Retinal pigment epithelial cell (primary cell): ENCODE measurements around the gene CEBPE.
A peak's percentile ranks its signal among the peaks of the same experiment; 100 is the strongest.

ENCODE experiments used
- DNase-seq: peaks from one replicate; pipeline ENCODE4 v3.0.0-alpha.2; 2010; ENCODE audit warnings: low read depth
- H3K4me3 ChIP-seq: 2 replicates; pipeline ENCODE4 v1.5.1; 2011; ENCODE audit warnings: mild to moderate bottlenecking, low read length, control low read depth, moderate library complexity
- TF ChIP-seq, protein P1 (sequence below): conservative IDR thresholded peaks from 2 replicates; pipeline ENCODE4 v1.5.1; 2011; ENCODE audit warnings: low read depth, low read length, control low read depth, inconsistent platforms

Gene CEBPE

DNA sequence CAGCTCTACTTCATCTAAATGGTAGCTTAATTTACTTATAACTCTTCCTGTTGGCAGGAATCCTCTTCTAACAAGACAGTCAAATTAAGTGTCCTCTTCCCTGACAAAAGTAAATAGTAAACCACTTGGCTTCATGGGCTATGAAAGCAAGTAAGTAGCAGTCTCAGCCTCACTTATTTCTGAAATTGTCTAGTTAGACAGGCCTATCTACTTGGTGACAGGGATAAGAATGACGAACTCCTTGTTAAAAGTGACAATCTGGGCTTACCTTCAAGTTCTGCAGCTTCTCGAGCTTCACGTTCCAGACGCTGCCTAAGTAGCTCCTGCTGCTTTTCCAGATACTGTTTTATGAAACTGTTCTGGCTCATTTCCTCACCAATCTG, 28.8 kb downstream of the CEBPE start:
- H3K4me3 ChIP-seq = no peak overlapping the region
- TF ChIP-seq, protein P1, sequence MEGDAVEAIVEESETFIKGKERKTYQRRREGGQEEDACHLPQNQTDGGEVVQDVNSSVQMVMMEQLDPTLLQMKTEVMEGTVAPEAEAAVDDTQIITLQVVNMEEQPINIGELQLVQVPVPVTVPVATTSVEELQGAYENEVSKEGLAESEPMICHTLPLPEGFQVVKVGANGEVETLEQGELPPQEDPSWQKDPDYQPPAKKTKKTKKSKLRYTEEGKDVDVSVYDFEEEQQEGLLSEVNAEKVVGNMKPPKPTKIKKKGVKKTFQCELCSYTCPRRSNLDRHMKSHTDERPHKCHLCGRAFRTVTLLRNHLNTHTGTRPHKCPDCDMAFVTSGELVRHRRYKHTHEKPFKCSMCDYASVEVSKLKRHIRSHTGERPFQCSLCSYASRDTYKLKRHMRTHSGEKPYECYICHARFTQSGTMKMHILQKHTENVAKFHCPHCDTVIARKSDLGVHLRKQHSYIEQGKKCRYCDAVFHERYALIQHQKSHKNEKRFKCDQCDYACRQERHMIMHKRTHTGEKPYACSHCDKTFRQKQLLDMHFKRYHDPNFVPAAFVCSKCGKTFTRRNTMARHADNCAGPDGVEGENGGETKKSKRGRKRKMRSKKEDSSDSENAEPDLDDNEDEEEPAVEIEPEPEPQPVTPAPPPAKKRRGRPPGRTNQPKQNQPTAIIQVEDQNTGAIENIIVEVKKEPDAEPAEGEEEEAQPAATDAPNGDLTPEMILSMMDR = no peak
- no peak for DNase-seq

DNA sequence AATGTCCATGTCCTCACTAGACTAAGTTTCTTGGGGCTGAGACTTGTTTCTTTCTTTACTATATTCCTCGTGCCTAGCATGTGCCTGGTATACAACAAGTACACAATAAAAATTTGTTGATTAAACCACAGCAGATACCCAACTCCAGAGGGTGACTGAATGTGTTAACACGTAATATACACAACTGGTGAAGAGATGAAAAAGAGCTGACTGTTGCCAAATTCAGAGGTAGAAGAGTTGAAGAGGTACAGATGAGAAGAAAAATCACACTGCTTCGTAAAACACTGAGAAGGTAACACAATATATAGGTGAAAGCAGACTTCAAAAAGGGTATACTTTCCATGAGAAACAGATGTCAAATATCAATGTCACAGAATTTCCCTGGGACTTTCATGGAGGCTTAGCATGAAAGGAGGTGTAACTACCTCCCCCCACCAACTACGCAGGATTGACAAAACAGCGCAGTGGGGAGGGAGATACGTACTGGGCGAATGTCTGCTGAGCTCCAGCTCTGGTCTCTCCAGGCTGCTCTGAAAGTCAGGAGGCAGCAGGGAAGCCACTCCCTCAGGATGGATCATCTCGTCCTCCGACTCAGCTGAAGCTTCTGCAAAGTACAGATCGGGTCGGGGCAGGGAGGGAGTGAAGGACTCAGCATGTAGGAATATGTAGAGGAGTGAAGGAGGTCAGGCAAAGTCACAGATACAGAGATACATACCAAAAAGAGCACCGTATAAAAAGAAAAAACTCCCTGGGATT, 29.4 kb downstream of the CEBPE start:
- no peak overlapping the region for H3K4me3 ChIP-seq
- DNase-seq = no peak
- TF ChIP-seq, protein P1 = no peak

DNA sequence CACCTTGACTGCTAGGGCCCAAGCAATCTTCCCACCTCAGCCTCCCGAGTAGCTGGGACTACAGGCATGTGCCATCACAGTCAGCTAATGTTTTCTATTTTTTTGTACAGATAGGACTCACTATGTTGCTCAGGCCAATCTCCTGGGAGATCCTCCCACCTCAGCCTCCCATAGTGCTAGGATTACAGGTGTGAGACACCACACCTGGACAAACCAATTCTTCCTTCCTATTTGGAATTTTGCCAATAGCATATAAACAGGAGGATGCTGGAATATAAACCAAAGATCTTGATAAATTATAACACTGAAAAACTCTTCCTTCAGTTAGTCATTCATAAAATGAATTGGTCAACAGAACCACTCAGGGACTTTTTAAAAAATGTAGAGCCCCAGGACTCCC, 32.5 kb downstream of the CEBPE start:
- TF ChIP-seq, protein P1 = no peak
- no peak for DNase-seq

DNA sequence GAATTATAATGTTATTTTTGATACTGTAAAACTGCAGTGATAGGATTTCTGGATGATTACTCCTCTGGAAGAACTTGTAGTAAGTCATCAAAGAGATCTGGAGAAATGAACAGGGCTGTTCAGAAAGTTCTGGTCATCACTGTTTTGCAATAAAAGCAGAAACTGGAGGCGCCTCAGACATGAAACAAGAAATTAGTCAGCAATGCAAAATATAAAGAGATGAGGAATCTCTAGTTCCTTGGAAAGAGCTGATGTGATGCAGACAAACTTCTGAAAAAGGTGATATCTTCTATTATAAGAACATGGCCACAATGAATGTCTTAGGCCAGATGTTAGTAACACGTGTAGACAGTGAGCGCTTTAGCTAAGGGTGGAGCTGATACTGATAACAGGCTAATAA, 33.6 kb downstream of the CEBPE start:
- no peak overlapping the region for H3K4me3 ChIP-seq
- no peak for DNase-seq
- TF ChIP-seq, protein P1 = no peak

More for the DNA sequence above, 32.5 kb downstream of the CEBPE start:
- H3K4me3 ChIP-seq = no peak overlapping the region

DNA sequence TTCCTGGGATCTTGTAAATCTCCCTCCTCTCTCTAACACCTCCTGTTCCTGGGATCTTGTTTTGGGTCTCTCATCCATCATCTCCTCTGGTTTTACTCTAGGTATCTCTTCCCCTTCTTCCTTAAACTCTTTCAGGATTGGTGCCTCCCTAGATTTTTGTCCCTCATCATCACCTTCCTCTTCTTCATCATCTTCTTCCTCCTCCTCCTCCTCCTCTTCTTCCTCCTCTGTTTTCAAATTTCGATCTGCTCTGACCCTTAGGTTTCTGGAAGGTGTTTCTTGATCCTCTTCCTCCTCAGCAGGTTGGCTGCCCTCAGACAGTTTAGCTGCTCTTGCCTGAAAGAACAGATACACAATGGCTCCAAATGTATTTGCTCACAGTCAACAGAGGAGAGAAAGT, 38.6 kb downstream of the CEBPE start:
- H3K4me3 ChIP-seq = no peak overlapping the region
- no peak for DNase-seq
- TF ChIP-seq, protein P1 = no peak

DNA sequence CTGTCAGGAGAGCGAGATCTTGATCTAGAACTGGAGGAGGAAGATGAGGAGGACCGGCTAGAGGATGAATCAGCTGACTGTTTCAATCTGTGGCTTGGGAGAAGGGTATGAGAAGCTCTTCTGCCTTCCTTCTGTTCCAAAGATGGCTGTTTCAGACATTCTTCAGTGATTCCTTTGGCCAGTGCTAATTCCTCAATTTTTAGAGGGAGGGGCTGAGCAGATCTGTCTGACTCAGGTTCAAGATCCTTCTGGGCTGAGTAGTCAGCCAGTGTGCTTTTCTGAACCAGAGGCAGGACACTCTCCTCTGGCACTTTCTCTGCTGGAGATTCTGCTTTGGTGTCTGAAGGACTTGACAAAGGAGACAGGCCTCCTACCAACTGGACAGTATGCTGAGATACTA, 39.3 kb downstream of the CEBPE start:
- DNase-seq = no peak
- no peak overlapping the region for H3K4me3 ChIP-seq
- TF ChIP-seq, protein P1 = no peak

DNA sequence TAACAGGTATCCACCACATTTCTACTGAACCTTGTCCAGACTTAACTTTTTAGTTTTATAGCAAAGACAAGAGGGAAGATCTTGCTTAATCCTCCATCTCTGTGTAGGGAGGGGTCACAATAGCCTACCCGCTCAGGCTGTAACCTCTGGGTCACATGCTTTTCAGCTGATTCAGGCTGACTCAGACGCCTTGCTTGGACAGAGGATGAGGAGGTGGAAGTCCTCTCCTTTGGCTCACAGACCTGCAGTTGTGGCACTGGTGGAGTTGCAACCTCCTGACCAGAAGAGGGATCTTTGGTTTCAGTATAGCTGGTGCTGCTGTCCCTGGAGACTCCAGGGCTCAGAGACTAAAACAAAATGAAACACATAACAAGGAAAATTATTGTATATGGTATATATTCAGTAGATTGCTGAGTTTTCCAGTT, 40.4 kb downstream of the CEBPE start:
- DNase-seq = peak; percentile 74
- H3K4me3 ChIP-seq = no peak overlapping the region
- TF ChIP-seq, protein P1 = peak; percentile 4
